H9 (cell line): ENCODE data around the gene STX11. TPM values are rescaled to one million over a fixed set of nuclear protein-coding genes. Genes with fewer than 3 reads are reported as not detected.

Experiments used
- DNase-seq: peaks from one replicate; pipeline ENCODE4 v3.0.0-alpha.2; 2017
- H2AFZ ChIP-seq: one replicate; pipeline ENCODE4 v1.6.1; 2013; ENCODE audit warnings: mild to moderate bottlenecking, low read length, control low read depth, moderate library complexity
- H2AK5ac ChIP-seq: 2 replicates; pipeline ENCODE4 v1.6.1; 2013; ENCODE audit warnings: low read length, control low read depth, mixed read lengths; ENCODE audit not compliant: insufficient read length
- H2BK120ac ChIP-seq: one replicate; pipeline ENCODE4 v1.6.1; 2013; ENCODE audit warnings: low read depth, mild to moderate bottlenecking, low read length, control low read depth, inconsistent platforms; ENCODE audit not compliant: poor library complexity, severe bottlenecking
- H2BK12ac ChIP-seq: 2 replicates; pipeline ENCODE4 v1.6.1; 2013; ENCODE audit warnings: low read length, control low read depth, mixed read lengths, low read depth; ENCODE audit not compliant: insufficient read length
- H2BK15ac ChIP-seq: 2 replicates; pipeline ENCODE4 v1.6.1; 2013; ENCODE audit warnings: low read depth, low read length, control low read depth
- H2BK20ac ChIP-seq: one replicate; pipeline ENCODE4 v1.6.1; 2013; ENCODE audit warnings: low read depth, mild to moderate bottlenecking, low read length, control low read depth, inconsistent platforms; ENCODE audit not compliant: poor library complexity, severe bottlenecking
- H2BK5ac ChIP-seq: 2 replicates; pipeline ENCODE4 v1.6.1; 2013; ENCODE audit warnings: low read length, control low read depth, mixed read lengths; ENCODE audit not compliant: insufficient read length
- H3K14ac ChIP-seq: 2 replicates; pipeline ENCODE4 v1.6.1; 2013; ENCODE audit warnings: low read length, control low read depth; ENCODE audit not compliant: insufficient read depth
- H3K18ac ChIP-seq: 2 replicates; pipeline ENCODE4 v1.6.1; 2013; ENCODE audit warnings: low read depth, mild to moderate bottlenecking, mixed read lengths, low read length, control low read depth; ENCODE audit not compliant: insufficient read length
- H3K23ac ChIP-seq: 2 replicates; pipeline ENCODE4 v1.6.1; 2013; ENCODE audit warnings: low read length, control low read depth, mixed read lengths, low read depth; ENCODE audit not compliant: insufficient read length
- H3K23me2 ChIP-seq: 2 replicates; pipeline ENCODE4 v1.6.1; 2013; ENCODE audit warnings: low read depth, mild to moderate bottlenecking, mixed read lengths, low read length, control low read depth; ENCODE audit not compliant: insufficient read length, poor library complexity, severe bottlenecking
- H3K27ac ChIP-seq: 2 replicates; pipeline ENCODE4 v1.5.1; 2013; ENCODE audit warnings: low read length, control low read depth, mixed read lengths, low read depth; ENCODE audit not compliant: insufficient read length
- H3K27me3 ChIP-seq: 2 replicates; pipeline ENCODE4 v1.6.1; 2013; ENCODE audit warnings: low read length, control low read depth, inconsistent platforms; ENCODE audit not compliant: insufficient read depth
- H3K4ac ChIP-seq: 2 replicates; pipeline ENCODE4 v1.6.1; 2013; ENCODE audit warnings: low read depth, mild to moderate bottlenecking, control low read depth, inconsistent platforms, low read length, moderate library complexity
- H3K4me1 ChIP-seq: 2 replicates; pipeline ENCODE4 v1.6.1; 2013; ENCODE audit warnings: low read length, control low read depth, inconsistent platforms; ENCODE audit not compliant: insufficient read depth
- H3K4me2 ChIP-seq: 2 replicates; pipeline ENCODE4 v1.6.1; 2013; ENCODE audit warnings: low read length, control low read depth, mixed read lengths; ENCODE audit not compliant: insufficient read length, insufficient read depth
- H3K56ac ChIP-seq: 2 replicates; pipeline ENCODE4 v1.6.1; 2013; ENCODE audit warnings: low read depth, mild to moderate bottlenecking, mixed read lengths, low read length, control low read depth; ENCODE audit not compliant: insufficient read length
- H3K79me1 ChIP-seq: 2 replicates; pipeline ENCODE4 v1.6.1; 2013; ENCODE audit warnings: low read depth, mild to moderate bottlenecking, moderate library complexity, low read length, control low read depth, inconsistent platforms; ENCODE audit not compliant: insufficient read depth, poor library complexity, severe bottlenecking
- H3K79me2 ChIP-seq: 2 replicates; pipeline ENCODE4 v1.6.1; 2013; ENCODE audit warnings: low read length, control low read depth, inconsistent platforms; ENCODE audit not compliant: insufficient read depth
- H3K9ac ChIP-seq: 2 replicates; pipeline ENCODE4 v1.6.1; 2013; ENCODE audit warnings: low read length, control low read depth, mixed read lengths; ENCODE audit not compliant: insufficient read length; ENCODE audit errors: extremely low read depth
- H3K9me3 ChIP-seq: one replicate; pipeline ENCODE4 v1.6.1; 2013; ENCODE audit warnings: low read depth, low read length, inconsistent platforms; ENCODE audit not compliant: control insufficient read depth
- H3T11ph ChIP-seq: one replicate; pipeline ENCODE4 v1.6.1; 2013; ENCODE audit warnings: mild to moderate bottlenecking, low read length, control low read depth, inconsistent platforms
- H4K20me1 ChIP-seq: one replicate; pipeline ENCODE4 v1.6.1; 2013; ENCODE audit not compliant: control insufficient read depth, insufficient read length, insufficient read depth
- H4K5ac ChIP-seq: 2 replicates; pipeline ENCODE4 v1.6.1; 2013; ENCODE audit warnings: low read depth, mild to moderate bottlenecking, mixed read lengths, low read length, control low read depth; ENCODE audit not compliant: insufficient read length
- H4K8ac ChIP-seq: replicated peaks from 2 replicates; pipeline ENCODE4 v1.6.1; 2013; ENCODE audit warnings: low read length, control low read depth, mixed read lengths, low read depth; ENCODE audit not compliant: insufficient read length
- H4K91ac ChIP-seq: 2 replicates; pipeline ENCODE4 v1.6.1; 2013; ENCODE audit warnings: low read depth, mild to moderate bottlenecking, moderate library complexity, mixed read lengths, low read length, control low read depth; ENCODE audit not compliant: insufficient read length
- H3K27ac Mint-ChIP-seq, 3 experiments: 2 replicates in 2 of 3; 3 replicates in 1 of 3; pipeline ENCODE4 v1.8.0; 2020 to 2021; ENCODE audit warnings: mixed read lengths in 3 of 3, mild to moderate bottlenecking in 1 of 3, moderate library complexity in 1 of 3
- H3K27me3 Mint-ChIP-seq: 2 replicates; pipeline ENCODE4 v1.8.0; 2021; ENCODE audit warnings: low read depth, mild to moderate bottlenecking, moderate library complexity, mixed read lengths
- H3K36me3 Mint-ChIP-seq, 3 experiments: 2 replicates in 2 of 3; 3 replicates in 1 of 3; pipeline ENCODE4 v1.8.0; 2020 to 2021; ENCODE audit warnings: low read depth in 3 of 3, mixed read lengths in 3 of 3; ENCODE audit not compliant: insufficient read depth in 1 of 3
- H3K4me1 Mint-ChIP-seq, 2 experiments: 2 replicates each; pipeline ENCODE4 v1.8.0; 2020; ENCODE audit warnings: mixed read lengths in 2 of 2
- H3K4me3 Mint-ChIP-seq, 2 experiments: 2 replicates in 1 of 2; 3 replicates in 1 of 2; pipeline ENCODE4 v1.8.0; 2020 to 2021; ENCODE audit warnings: mild to moderate bottlenecking in 2 of 2, mixed read lengths in 2 of 2, moderate library complexity in 1 of 2
- H3K9me3 Mint-ChIP-seq, 2 experiments: 2 replicates in 1 of 2; 3 replicates in 1 of 2; pipeline ENCODE4 v1.8.0; 2020; ENCODE audit warnings: mild to moderate bottlenecking in 2 of 2, mixed read lengths in 2 of 2, moderate library complexity in 1 of 2
- CTCF ChIP-seq: fragments of 200-600 bp; sonication (generic); conservative IDR thresholded peaks from 3 replicates; pipeline ENCODE4 v1.8.0; 2021; ENCODE audit warnings: antibody characterized with exemption, mild to moderate bottlenecking
- WGBS: extraction: QIAGEN DNeasy Blood & Tissue Kit; methylation state at CpG from one replicate; pipeline ENCODE4 v1.1.7; 2013; ENCODE audit warnings: missing lambda C conversion rate, low lambda C conversion rate, mixed read lengths; ENCODE audit not compliant: insufficient read length; ENCODE audit errors: extremely low coverage; 5-methylcytosine and 5-hydroxymethylcytosine counted together
- total RNA-seq: library from RNA; stranded (reverse); gene quantifications from 2 replicates; pipeline ENCODE4 v1.2.1, GENCODE V29; 2021

STX11 gene
- total RNA-seq, 1 experiment from 2014 or later = 0.22 TPM

GRCh38 chr6:144113366-144113765 lies 37.0 kb upstream of the STX11 start:
- Histone ChIP-seq H2AFZ (no peak overlapping the region), H4K8ac (no peak overlapping the region), H4K20me1 (no peaks in the 10 kb centered on the region), H3K18ac (no peak overlapping the region), H3K79me2 (no peaks in the 10 kb centered on the region), H3K23ac (no peak overlapping the region), H4K5ac (no peak overlapping the region), H2BK20ac (no peak overlapping the region), H2BK15ac (no peak overlapping the region), H3K14ac (no peak overlapping the region), H3K27ac (no peak overlapping the region), H4K91ac (no peak overlapping the region), H3K23me2 (no peaks in the 10 kb centered on the region), H3K56ac (no peak overlapping the region), H3K27me3 (no peaks in the 10 kb centered on the region), H2BK5ac (no peak overlapping the region), H2BK12ac (no peak overlapping the region), H3K9me3 (no peaks in the 10 kb centered on the region), H2AK5ac (no peak overlapping the region), H3K4ac (no peak overlapping the region), H3K79me1 (no peaks in the 10 kb centered on the region), H3K4me2 (no peak overlapping the region), H3K9ac (no peak overlapping the region), H3K4me1 (no peaks in the 10 kb centered on the region), H2BK120ac (no peak overlapping the region), H3T11ph (no peak overlapping the region)
- no peaks in the 10 kb centered on the region for H3K27me3 Mint-ChIP-seq
- no peaks in the 10 kb centered on the region for H3K9me3 Mint-ChIP-seq
- TF ChIP-seq CTCF = no peak
- no peak overlapping the region for H3K4me3 Mint-ChIP-seq
- H3K36me3 Mint-ChIP-seq = no peaks in the 10 kb centered on the region
- no peak overlapping the region for H3K27ac Mint-ChIP-seq
- DNase-seq = no peak
- WGBS = no CpG with 5 or more reads among the region's 6 CpGs
- peaks cover 0 to 3% of the 10 kb centered on the region in 2 experiments; a peak in 1 of 4 replicates for H3K4me1 Mint-ChIP-seq
